Suprapubic skin (tissue), 4 donors: Measurements from ENCODE around the gene JMJD8. TPM values are rescaled to one million over a fixed set of nuclear protein-coding genes. Genes with fewer than 3 reads are reported as not detected.
A peak's percentile ranks its signal among the peaks of the same experiment; 100 is the strongest.

Experiments used
- DNase-seq, 2 donors: peaks; one replicate each; pipeline ENCODE4 v3.0.0-alpha.2; 2019; ENCODE audit warnings: low spot score in 2 of 2
- H3K27ac ChIP-seq: fragments of 200-600 bp; sonication (generic); one replicate; pipeline ENCODE4 v1.5.1; 2019
- H3K27me3 ChIP-seq: fragments of 200-600 bp; sonication (generic); one replicate; pipeline ENCODE4 v1.5.1; 2019
- H3K36me3 ChIP-seq: fragments of 200-600 bp; sonication (generic); one replicate; pipeline ENCODE4 v1.5.1; 2019
- H3K4me1 ChIP-seq: fragments of 200-600 bp; sonication (generic); one replicate; pipeline ENCODE4 v1.5.1; 2019
- H3K4me3 ChIP-seq: fragments of 200-600 bp; sonication (generic); one replicate; pipeline ENCODE4 v1.5.1; 2019; ENCODE audit warnings: mild to moderate bottlenecking
- H3K9me3 ChIP-seq: fragments of 200-600 bp; sonication (generic); one replicate; pipeline ENCODE4 v1.5.1; 2019
- EP300 ChIP-seq: sonication (generic); formaldehyde crosslinking; IDR thresholded peaks from one replicate; pipeline ENCODE4 v1.6.1; 2017; ENCODE audit warnings: antibody characterized with exemption
- POLR2A ChIP-seq, 2 donors: fragments of 450-650 bp; IDR thresholded peaks; one replicate each; pipeline ENCODE4 v1.6.1; 2017; ENCODE audit warnings: antibody characterized with exemption in 2 of 2, mild to moderate bottlenecking in 2 of 2, moderate library complexity in 2 of 2
- POLR2AphosphoS5 ChIP-seq, 3 donors: sonication (generic); formaldehyde crosslinking; IDR thresholded peaks; one replicate each; pipeline ENCODE4 v1.6.1; 2017; ENCODE audit warnings: antibody characterized with exemption in 3 of 3
- whole genome bisulfite sequencing: methylation state at CpG from one replicate; pipeline ENCODE4 v1.1.5; 2018; 5-methylcytosine and 5-hydroxymethylcytosine counted together
- total RNA-seq, 4 donors: library from RNA; depleted of rRNA; stranded (reverse); fragments of >200 nt; gene quantifications; one replicate each; pipeline ENCODE4 v1.1.0, GENCODE V29; 2016
- TF ChIP-seq, protein P1 (sequence below), 2 donors: fragments of 200-600 bp in 1 of 2; fragments of 450-650 bp in 1 of 2; sonication (generic) in 1 of 2; IDR thresholded peaks; one replicate each; pipeline ENCODE4 v1.5.1; 2016 to 2019; ENCODE audit warnings: antibody characterized with exemption in 2 of 2, mild to moderate bottlenecking in 1 of 2, moderate library complexity in 1 of 2

JMJD8 gene
- total RNA-seq, 4 donors from 2014 or later, result 47.0 to 87.4 (median 60.5) TPM

DNA sequence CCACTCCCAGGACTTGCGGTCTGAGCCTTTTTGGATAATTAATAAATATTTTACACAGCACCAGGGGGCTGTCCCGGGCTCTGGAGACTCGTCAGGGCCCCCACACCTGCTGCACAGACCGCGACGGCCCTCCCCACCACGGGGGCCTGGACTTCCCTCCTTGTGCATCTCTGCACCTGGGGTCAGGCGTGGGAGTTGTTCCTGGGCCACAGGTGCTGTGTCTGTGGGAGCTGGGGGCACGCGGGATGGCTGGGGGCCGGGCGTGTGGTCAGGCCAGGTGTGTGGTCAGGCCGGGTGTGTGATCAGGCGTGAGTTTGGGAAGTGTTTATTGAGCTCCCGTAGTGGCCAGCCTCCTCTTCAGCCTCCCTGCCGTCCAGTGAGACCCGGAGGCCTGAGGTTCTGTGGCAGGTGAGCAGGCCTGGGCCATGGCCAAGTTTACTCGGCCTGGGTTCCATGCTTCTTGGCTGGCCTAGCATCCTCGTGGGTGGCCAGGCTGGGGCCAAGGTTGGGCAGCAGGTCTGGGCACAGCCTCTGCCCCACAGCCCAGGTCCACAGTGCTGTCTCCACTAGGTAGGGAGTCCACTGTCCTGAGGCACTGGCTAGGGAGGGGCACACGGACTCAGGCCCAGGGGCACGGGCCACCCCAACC is 5.8 kb downstream of the JMJD8 start:
- TF ChIP-seq EP300 (no peak), POLR2AphosphoS5 (IDR thresholded peaks at IDR 0.05) (no peak), POLR2A (IDR thresholded peaks at IDR 0.05) (no peak)
- TF ChIP-seq, protein P1, sequence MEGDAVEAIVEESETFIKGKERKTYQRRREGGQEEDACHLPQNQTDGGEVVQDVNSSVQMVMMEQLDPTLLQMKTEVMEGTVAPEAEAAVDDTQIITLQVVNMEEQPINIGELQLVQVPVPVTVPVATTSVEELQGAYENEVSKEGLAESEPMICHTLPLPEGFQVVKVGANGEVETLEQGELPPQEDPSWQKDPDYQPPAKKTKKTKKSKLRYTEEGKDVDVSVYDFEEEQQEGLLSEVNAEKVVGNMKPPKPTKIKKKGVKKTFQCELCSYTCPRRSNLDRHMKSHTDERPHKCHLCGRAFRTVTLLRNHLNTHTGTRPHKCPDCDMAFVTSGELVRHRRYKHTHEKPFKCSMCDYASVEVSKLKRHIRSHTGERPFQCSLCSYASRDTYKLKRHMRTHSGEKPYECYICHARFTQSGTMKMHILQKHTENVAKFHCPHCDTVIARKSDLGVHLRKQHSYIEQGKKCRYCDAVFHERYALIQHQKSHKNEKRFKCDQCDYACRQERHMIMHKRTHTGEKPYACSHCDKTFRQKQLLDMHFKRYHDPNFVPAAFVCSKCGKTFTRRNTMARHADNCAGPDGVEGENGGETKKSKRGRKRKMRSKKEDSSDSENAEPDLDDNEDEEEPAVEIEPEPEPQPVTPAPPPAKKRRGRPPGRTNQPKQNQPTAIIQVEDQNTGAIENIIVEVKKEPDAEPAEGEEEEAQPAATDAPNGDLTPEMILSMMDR (IDR thresholded peaks at IDR 0.05), result no peak
- no peak for DNase-seq
- 74% methylated on average over 14 of the region's 21 CpGs for WGBS
- Histone ChIP-seq H3K27me3 (peaks cover 4% of the 10 kb centered on the region), H3K27ac (no peak overlapping the region), H3K4me1 (peaks cover 80% of the 10 kb centered on the region), H3K9me3 (no peaks in the 10 kb centered on the region), H3K4me3 (no peak overlapping the region), H3K36me3 (peaks cover 22% of the 10 kb centered on the region)

DNA sequence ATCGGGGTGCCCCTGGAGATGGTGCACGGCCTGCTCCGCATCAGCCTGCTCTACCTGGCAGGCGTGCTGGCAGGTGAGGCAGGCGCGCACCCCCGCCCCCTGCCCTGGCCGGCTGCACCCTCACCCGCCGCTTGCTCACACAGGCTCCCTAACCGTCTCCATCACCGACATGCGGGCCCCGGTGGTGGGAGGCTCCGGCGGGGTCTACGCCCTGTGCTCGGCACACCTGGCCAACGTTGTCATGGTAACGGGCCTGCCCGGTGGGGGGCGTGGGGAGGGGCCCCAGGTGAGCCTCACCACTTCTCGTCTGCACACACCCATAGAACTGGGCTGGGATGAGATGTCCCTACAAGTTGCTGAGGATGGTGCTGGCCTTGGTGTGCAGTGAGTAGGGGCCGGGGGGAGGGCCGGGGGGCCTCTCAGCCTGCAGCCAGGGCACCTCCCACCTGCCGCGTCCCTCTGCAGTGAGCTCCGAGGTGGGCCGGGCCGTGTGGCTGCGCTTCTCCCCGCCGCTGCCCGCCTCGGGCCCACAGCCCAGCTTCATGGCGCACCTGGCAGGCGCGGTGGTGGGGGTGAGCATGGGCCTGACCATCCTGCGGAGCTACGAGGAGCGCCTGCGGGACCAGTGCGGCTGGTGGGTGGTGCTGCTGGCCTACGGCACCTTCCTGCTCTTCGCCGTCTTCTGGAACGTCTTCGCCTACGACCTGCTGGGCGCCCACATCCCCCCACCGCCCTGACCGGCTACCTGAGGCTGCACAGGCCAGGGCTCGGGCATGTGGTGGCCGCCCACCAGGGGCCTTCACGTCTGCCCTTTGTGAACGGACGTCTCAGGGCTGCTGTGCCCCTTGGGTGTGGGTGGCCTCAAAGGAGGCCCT is 6.6 kb downstream of the JMJD8 start:
- 77% methylated on average over 8 of the region's 57 CpGs for WGBS
- Histone ChIP-seq H3K4me3 (peak overlapping the region; percentile 5), H3K27me3 (peaks cover 4% of the 10 kb centered on the region), H3K36me3 (peaks cover 24% of the 10 kb centered on the region), H3K4me1 (peaks cover 72% of the 10 kb centered on the region), H3K27ac (no peak overlapping the region), H3K9me3 (no peaks in the 10 kb centered on the region)
- no peak for DNase-seq
- no peak for TF ChIP-seq POLR2A (IDR thresholded peaks at IDR 0.05)
- no peak for TF ChIP-seq EP300
- TF ChIP-seq, protein P1 (IDR thresholded peaks at IDR 0.05), result no peak
- TF ChIP-seq POLR2AphosphoS5 (IDR thresholded peaks at IDR 0.05), result no peak

DNA sequence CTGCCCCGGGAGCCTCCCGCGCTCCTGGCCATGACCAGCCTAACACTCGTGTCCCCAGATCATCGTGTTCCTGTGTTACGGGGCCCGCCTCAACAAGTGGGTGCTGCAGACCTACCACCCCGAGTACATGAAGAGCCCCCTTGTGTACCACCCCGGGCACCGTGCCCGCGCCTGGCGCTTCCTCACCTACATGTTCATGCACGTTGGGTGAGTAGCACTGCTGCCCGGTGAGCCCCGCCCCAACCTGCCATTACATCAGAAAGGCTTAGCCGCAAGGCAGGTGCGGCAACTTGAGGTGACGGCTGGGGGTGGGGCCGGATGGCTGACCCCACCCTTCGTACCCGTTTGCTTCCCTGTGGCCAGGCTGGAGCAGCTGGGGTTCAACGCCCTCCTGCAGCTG is 7.2 kb downstream of the JMJD8 start:
- H3K4me1 ChIP-seq, result peaks cover 67% of the 10 kb centered on the region
- H3K4me3 ChIP-seq, result no peak overlapping the region
- no peaks in the 10 kb centered on the region for H3K9me3 ChIP-seq
- no peak for DNase-seq
- no peak overlapping the region for H3K27ac ChIP-seq
- TF ChIP-seq POLR2A (IDR thresholded peaks at IDR 0.05) (no peak), POLR2AphosphoS5 (IDR thresholded peaks at IDR 0.05) (peak in 2 of 3 donors; percentile 15 to 61)
- peaks cover 24% of the 10 kb centered on the region for H3K36me3 ChIP-seq
- WGBS, result no CpG with 5 or more reads among the region's 23 CpGs
- peaks cover 4% of the 10 kb centered on the region for H3K27me3 ChIP-seq

DNA sequence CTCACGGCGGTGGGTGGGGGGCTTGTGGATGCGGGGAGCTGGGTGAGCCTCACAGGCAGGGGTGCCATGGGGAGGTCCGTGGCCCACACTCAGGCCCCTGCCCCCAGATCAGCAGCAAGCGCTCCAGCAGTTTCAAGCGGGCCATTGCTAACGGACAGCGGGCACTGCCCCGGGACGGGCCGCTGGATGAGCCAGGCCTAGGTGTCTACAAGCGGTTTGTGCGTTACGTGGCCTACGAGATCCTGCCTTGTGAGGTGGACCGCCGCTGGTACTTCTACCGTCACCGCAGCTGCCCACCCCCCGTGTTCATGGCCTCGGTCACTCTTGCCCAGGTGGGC is 7.6 kb downstream of the JMJD8 start:
- Histone ChIP-seq H3K4me3 (no peak overlapping the region), H3K4me1 (peaks cover 63% of the 10 kb centered on the region), H3K27me3 (peaks cover 4% of the 10 kb centered on the region), H3K36me3 (peaks cover 24% of the 10 kb centered on the region), H3K27ac (no peak overlapping the region), H3K9me3 (no peaks in the 10 kb centered on the region)
- WGBS, result 79% methylated on average over 9 of the region's 21 CpGs
- DNase-seq, result no peak
- TF ChIP-seq POLR2AphosphoS5 (IDR thresholded peaks at IDR 0.05) (no peak), EP300 (no peak), POLR2A (IDR thresholded peaks at IDR 0.05) (no peak)
- TF ChIP-seq, protein P1 (IDR thresholded peaks at IDR 0.05), result no peak

DNA sequence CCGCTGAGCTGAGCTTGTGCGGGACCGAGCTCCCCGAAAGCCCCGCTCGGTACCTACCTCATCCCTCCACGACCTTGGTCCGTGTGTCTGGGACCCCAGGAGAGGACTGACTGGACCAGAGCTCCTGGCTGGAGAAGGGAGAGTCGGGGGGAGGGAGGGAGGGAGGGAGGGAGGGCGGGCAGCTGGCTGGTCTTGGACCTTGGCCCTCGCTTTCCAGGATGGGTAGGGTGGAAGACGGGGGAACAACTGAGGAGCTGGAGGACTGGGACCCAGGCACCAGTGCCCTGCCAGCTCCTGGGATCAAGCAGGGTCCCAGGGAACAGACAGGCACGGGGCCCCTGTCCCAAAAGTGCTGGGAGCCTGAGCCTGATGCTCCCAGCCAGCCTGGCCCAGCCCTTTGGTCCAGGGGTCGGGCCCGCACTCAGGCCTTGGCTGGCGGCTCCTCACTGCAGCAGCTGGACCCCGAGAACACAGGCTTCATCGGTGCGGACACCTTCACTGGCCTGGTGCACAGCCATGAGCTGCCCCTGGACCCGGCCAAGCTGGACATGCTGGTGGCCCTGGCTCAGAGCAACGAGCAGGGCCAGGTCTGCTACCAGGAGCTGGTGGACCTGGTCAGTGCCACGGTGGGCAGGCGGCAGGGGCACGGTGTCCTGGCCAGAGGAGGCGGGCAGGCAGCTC is 8.1 kb downstream of the JMJD8 start:
- Histone ChIP-seq H3K27me3 (peaks cover 4% of the 10 kb centered on the region), H3K4me3 (peak overlapping the region; percentile 38), H3K9me3 (no peaks in the 10 kb centered on the region), H3K36me3 (peaks cover 29% of the 10 kb centered on the region), H3K27ac (no peak overlapping the region), H3K4me1 (peaks cover 58% of the 10 kb centered on the region)
- 7% methylated on average over 14 of the region's 25 CpGs for WGBS
- no peak for DNase-seq
- TF ChIP-seq POLR2A (IDR thresholded peaks at IDR 0.05), result no peak
- TF ChIP-seq EP300, result no peak
- TF ChIP-seq, protein P1 (IDR thresholded peaks at IDR 0.05), result no peak
- no peak for TF ChIP-seq POLR2AphosphoS5 (IDR thresholded peaks at IDR 0.05)
